ENCODE results near the gene KLHL29. TPM values are rescaled to one million over a fixed set of nuclear protein-coding genes. Genes with fewer than 3 reads are reported as not detected.

KLHL29 gene
- total RNA-seq, 4 donors from 2014 or later = 39.6 to 52.0 (median 40.4) TPM

DNA sequence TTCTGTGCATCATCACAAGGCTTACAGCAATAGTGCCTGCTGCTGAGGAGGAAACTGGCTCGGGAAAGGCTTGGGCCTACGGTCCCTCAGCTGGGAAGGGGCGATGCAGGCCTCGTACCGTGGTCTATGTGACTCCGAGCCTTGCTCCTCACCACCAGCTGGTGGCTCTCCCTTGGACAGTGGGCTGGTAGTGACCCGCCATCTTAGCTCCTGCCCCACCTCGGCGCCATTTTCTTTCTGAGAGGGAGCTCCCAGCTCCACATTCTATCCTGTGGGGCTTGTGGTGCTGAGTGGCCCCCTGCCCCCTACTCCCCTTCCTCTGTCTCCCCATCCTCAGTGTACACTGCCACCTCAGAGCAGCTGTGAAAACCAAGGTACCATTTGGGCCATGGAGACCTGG, 255.7 kb downstream of the KLHL29 start:
- no peak overlapping the region for H3K27ac ChIP-seq
- no peak for DNase-seq (ENCODE audit: low spot score in 2 of 2)
- H3K4me3 ChIP-seq = no peak overlapping the region
- peaks cover 0 to 19% (median 7%) of the 10 kb centered on the region in 4 donors for H3K4me1 ChIP-seq
- peaks cover 0 to 68% (median 0%) of the 10 kb centered on the region in 3 donors for H3K36me3 ChIP-seq
- no peaks in the 10 kb centered on the region for H3K9me3 ChIP-seq
- TF ChIP-seq POLR2A (IDR thresholded peaks at IDR 0.05) (no peak), EP300 (IDR thresholded peaks at IDR 0.05) (no peak)
- TF ChIP-seq, protein P1, sequence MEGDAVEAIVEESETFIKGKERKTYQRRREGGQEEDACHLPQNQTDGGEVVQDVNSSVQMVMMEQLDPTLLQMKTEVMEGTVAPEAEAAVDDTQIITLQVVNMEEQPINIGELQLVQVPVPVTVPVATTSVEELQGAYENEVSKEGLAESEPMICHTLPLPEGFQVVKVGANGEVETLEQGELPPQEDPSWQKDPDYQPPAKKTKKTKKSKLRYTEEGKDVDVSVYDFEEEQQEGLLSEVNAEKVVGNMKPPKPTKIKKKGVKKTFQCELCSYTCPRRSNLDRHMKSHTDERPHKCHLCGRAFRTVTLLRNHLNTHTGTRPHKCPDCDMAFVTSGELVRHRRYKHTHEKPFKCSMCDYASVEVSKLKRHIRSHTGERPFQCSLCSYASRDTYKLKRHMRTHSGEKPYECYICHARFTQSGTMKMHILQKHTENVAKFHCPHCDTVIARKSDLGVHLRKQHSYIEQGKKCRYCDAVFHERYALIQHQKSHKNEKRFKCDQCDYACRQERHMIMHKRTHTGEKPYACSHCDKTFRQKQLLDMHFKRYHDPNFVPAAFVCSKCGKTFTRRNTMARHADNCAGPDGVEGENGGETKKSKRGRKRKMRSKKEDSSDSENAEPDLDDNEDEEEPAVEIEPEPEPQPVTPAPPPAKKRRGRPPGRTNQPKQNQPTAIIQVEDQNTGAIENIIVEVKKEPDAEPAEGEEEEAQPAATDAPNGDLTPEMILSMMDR (IDR thresholded peaks at IDR 0.05) = no peak
- 97% methylated on average over 9 of the region's 9 CpGs for WGBS, 2 donors
- no peaks in the 10 kb centered on the region for H3K27me3 ChIP-seq

GRCh38 chr2:23642516-23642915, 257.5 kb downstream of the KLHL29 start:
- H3K9me3 ChIP-seq = no peaks in the 10 kb centered on the region
- no peaks in the 10 kb centered on the region for H3K27me3 ChIP-seq
- no peak for DNase-seq (ENCODE audit: low spot score in 2 of 2)
- no peak overlapping the region for H3K4me3 ChIP-seq
- H3K27ac ChIP-seq = no peak overlapping the region
- whole genome bisulfite sequencing, 2 donors = 97 to 98% methylated on average over 20 to 24 of the region's 24 CpGs
- H3K4me1 ChIP-seq = peaks cover 0 to 9% (median 1%) of the 10 kb centered on the region in 4 donors
- peaks cover 0 to 76% (median 0%) of the 10 kb centered on the region in 3 donors for H3K36me3 ChIP-seq
- no peak for TF ChIP-seq POLR2A (IDR thresholded peaks at IDR 0.05)
- TF ChIP-seq, protein P1 (IDR thresholded peaks at IDR 0.05) = no peak
- TF ChIP-seq EP300 (IDR thresholded peaks at IDR 0.05) = no peak

DNA sequence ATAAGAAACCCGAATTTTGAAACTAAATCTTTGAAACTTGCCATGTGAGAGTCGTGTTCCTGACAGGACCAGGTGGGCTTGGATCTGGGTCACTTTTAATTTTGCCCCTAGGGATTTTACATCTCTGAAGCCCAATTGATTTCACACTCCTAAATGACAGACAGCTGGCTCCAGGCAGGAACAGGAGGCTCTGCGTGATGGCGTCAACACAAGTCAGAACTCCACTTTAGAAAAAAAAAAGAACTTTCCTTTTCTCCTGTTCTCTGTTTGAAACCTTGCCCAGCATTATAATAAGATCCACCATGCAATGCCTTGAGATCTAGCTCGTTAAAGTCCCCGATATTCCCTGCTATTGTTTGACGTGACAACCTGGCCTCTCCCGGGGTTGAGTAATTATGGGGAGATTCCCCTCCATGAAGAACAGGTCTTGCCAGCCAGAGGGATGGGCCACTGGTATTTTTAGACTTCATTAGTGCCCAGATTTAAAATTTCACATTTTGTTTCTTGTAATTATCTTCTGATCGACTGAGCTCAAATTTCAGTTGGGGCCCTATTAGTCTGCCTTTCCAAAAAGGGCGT, 260.3 kb downstream of the KLHL29 start:
- no peak for TF ChIP-seq POLR2A (IDR thresholded peaks at IDR 0.05)
- TF ChIP-seq EP300 (IDR thresholded peaks at IDR 0.05) = no peak
- TF ChIP-seq, protein P1 (IDR thresholded peaks at IDR 0.05) = no peak
- Histone ChIP-seq H3K9me3 (no peaks in the 10 kb centered on the region), H3K4me3 (no peak overlapping the region), H3K4me1 (peaks cover 0 to 11% (median 0%) of the 10 kb centered on the region in 4 donors), H3K36me3 (peaks cover 0 to 81% (median 0%) of the 10 kb centered on the region in 3 donors), H3K27ac (no peak overlapping the region), H3K27me3 (no peaks in the 10 kb centered on the region)
- no peak for DNase-seq (ENCODE audit: low spot score in 2 of 2)
- 72 to 75% methylated on average over 10 of the region's 10 CpGs for WGBS, 2 donors

DNA sequence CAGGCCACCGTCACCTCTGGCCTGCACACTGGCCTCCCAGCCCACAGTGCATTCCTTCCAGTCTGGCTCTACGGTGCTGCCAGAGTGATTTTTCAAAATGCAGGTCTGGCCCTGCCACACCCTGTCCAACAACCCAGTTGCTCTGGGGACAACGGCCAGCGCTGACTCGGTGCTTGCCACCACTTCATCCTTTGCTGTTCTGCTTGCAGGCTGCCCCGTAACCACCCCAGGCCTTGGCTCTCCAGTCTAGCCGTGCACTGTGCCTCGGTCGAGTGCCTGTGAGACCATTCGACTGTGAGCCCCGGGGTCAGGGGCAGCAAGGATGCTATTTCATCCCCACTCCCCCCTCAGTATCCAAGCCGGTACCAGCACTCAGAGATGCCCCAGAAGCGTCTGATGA, 262.6 kb downstream of the KLHL29 start:
- Histone ChIP-seq H3K27me3 (no peaks in the 10 kb centered on the region), H3K4me3 (no peak overlapping the region), H3K9me3 (peaks cover 0 to 6% (median 0%) of the 10 kb centered on the region in 4 donors), H3K4me1 (peaks cover 0 to 11% (median 0%) of the 10 kb centered on the region in 4 donors), H3K36me3 (peaks cover 0 to 80% (median 0%) of the 10 kb centered on the region in 3 donors), H3K27ac (peak overlapping the region in 1 of 4 donors; percentile 30)
- TF ChIP-seq POLR2A (IDR thresholded peaks at IDR 0.05) (no peak), EP300 (IDR thresholded peaks at IDR 0.05) (no peak)
- TF ChIP-seq, protein P1 (IDR thresholded peaks at IDR 0.05) = no peak
- 76 to 78% methylated on average over 11 to 13 of the region's 13 CpGs for WGBS, 2 donors
- no peak for DNase-seq (ENCODE audit: low spot score in 2 of 2)

GRCh38 chr2:23649303-23649702, 264.3 kb downstream of the KLHL29 start:
- Histone ChIP-seq H3K27ac (no peak overlapping the region), H3K27me3 (no peaks in the 10 kb centered on the region), H3K36me3 (peaks cover 0 to 79% (median 0%) of the 10 kb centered on the region in 3 donors), H3K4me1 (peaks cover 0 to 11% (median 0%) of the 10 kb centered on the region in 4 donors), H3K9me3 (peaks cover 0 to 6% (median 0%) of the 10 kb centered on the region in 4 donors), H3K4me3 (no peak overlapping the region)
- TF ChIP-seq POLR2A (IDR thresholded peaks at IDR 0.05) (no peak), EP300 (IDR thresholded peaks at IDR 0.05) (no peak)
- TF ChIP-seq, protein P1 (IDR thresholded peaks at IDR 0.05) = no peak
- DNase-seq (ENCODE audit: low spot score in 2 of 2) = no peak
- 82 to 84% methylated on average over 8 of the region's 10 CpGs for WGBS, 2 donors

All from tibial nerve (tissue), 4 donors.